B cell (primary cell): ENCODE measurements around the gene NDUFS4. TPM values are rescaled to one million over a fixed set of nuclear protein-coding genes. Genes with fewer than 3 reads are reported as not detected.

Experiments used
- ATAC-seq: fragments of 200-7000 bp; cut with Tn5 transposase; one replicate; pipeline ENCODE4 v1.10.0; 2021; ENCODE audit warnings: low read depth, mild to moderate bottlenecking, moderate number of reproducible peaks, moderate library complexity
- CTCF ChIA-PET: fragments of 350-600 bp; sonication (Branson Sonifier 250); formaldehyde crosslinking; loops from one replicate; lab custom pipeline; 2021; ENCODE audit warnings: antibody characterized with exemption, inconsistent platforms; lab: Charles Lee
- POLR2A ChIA-PET: fragments of 350-600 bp; sonication (Branson Sonifier 250); formaldehyde crosslinking; loops from one replicate; lab custom pipeline; 2021; ENCODE audit warnings: antibody characterized with exemption; lab: Charles Lee
- DNase-seq: peaks from one replicate; pipeline ENCODE4 v3.0.0; 2013
- H2AFZ ChIP-seq: 2 replicates; pipeline ENCODE4 v1.6.1; 2012; ENCODE audit warnings: mild to moderate bottlenecking, low read depth, low read length; ENCODE audit not compliant: insufficient read depth, poor library complexity, severe bottlenecking
- H3K27ac ChIP-seq, 2 donors: 1 replicate in 1 of 2; 2 replicates in 1 of 2; pipeline ENCODE4 v1.5.1; 2012 to 2013; ENCODE audit warnings: low read length in 2 of 2, mild to moderate bottlenecking in 2 of 2, moderate library complexity in 1 of 2
- H3K27me3 ChIP-seq, 4 experiments: fragments of 200-600 bp in 1 of 4; sonication (generic) in 1 of 4; replicated peaks in 1 of 4; 1 replicate in 2 of 4; 2 replicates in 2 of 4; pipeline versions ENCODE4 v1.6.1 to v1.7.0; 2013 to 2016; ENCODE audit warnings: low read length in 3 of 4, mild to moderate bottlenecking in 2 of 4, mixed read lengths in 1 of 4, moderate library complexity in 1 of 4; ENCODE audit not compliant: insufficient read depth in 4 of 4, control insufficient read depth in 3 of 4; ENCODE audit errors: control extremely low read depth in 1 of 4
- H3K36me3 ChIP-seq, 2 experiments: replicated peaks in 1 of 2; 1 replicate in 1 of 2; 2 replicates in 1 of 2; pipeline versions ENCODE4 v1.6.1 to v1.7.1; 2013; ENCODE audit warnings: low read length in 1 of 2; ENCODE audit not compliant: insufficient read depth in 2 of 2, control insufficient read depth in 1 of 2; ENCODE audit errors: control extremely low read depth in 1 of 2, extremely low read depth in 1 of 2
- H3K4me1 ChIP-seq, 2 donors: fragments of 200-600 bp in 1 of 2; sonication (generic) in 1 of 2; 1 replicate in 1 of 2; 2 replicates in 1 of 2; pipeline versions ENCODE4 v1.5.1 to v1.6.1; 2013 to 2017; ENCODE audit warnings: low read length in 2 of 2; ENCODE audit not compliant: control insufficient read depth in 2 of 2, insufficient read depth in 2 of 2
- H3K4me2 ChIP-seq: replicated peaks from 2 replicates; pipeline ENCODE3; 2012; ENCODE audit warnings: mild to moderate bottlenecking, low read depth, low read length; ENCODE audit not compliant: poor library complexity, severe bottlenecking
- H3K4me3 ChIP-seq, 5 experiments: fragments of 200-600 bp in 1 of 5; sonication (generic) in 1 of 5; 1 replicate in 3 of 5; 2 replicates in 2 of 5; pipeline versions ENCODE4 v1.5.1 to v1.7.0; 2011 to 2016; ENCODE audit warnings: low read length in 4 of 5, mild to moderate bottlenecking in 4 of 5, low read depth in 2 of 5, control low read depth in 1 of 5, moderate library complexity in 1 of 5; ENCODE audit not compliant: insufficient read depth in 1 of 5; ENCODE audit errors: control extremely low read depth in 1 of 5, extremely low read depth in 1 of 5
- H3K79me2 ChIP-seq: fragments of 200-600 bp; sonication (generic); one replicate; pipeline ENCODE4 v1.6.0; 2016; ENCODE audit warnings: low read length; ENCODE audit not compliant: control insufficient read depth, insufficient read depth
- H3K9ac ChIP-seq: fragments of 200-600 bp; sonication (generic); 2 replicates; pipeline ENCODE4 v1.6.1; 2017; ENCODE audit warnings: mild to moderate bottlenecking, low read length, moderate library complexity
- H3K9me3 ChIP-seq, 3 donors: one replicate each; pipeline versions ENCODE4 v1.6.1 to v1.7.1; 2013; ENCODE audit warnings: low read length in 2 of 3; ENCODE audit not compliant: control insufficient read depth in 2 of 3, insufficient read depth in 1 of 3; ENCODE audit errors: control extremely low read depth in 1 of 3
- H4K20me1 ChIP-seq: 2 replicates; pipeline ENCODE4 v1.6.0; 2012; ENCODE audit warnings: mild to moderate bottlenecking, low read length; ENCODE audit not compliant: insufficient read depth, control insufficient read depth, poor library complexity, severe bottlenecking
- H3K27ac Mint-ChIP-seq: one replicate; pipeline ENCODE4 v1.8.0; 2021; ENCODE audit warnings: mixed read lengths
- H3K27me3 Mint-ChIP-seq: one replicate; pipeline ENCODE4 v1.8.0; 2021; ENCODE audit warnings: mixed read lengths
- H3K4me1 Mint-ChIP-seq: one replicate; pipeline ENCODE4 v1.8.0; 2021; ENCODE audit warnings: mixed read lengths
- H3K4me3 Mint-ChIP-seq: one replicate; pipeline ENCODE4 v1.8.0; 2021; ENCODE audit warnings: mixed read lengths
- H3K9me3 Mint-ChIP-seq: one replicate; pipeline ENCODE4 v1.8.0; 2022; ENCODE audit warnings: mixed read lengths; ENCODE audit not compliant: insufficient read depth
- CTCF ChIP-seq: fragments of 200-600 bp; IDR thresholded peaks from one replicate; pipeline ENCODE4 v1.8.0; 2022; ENCODE audit warnings: antibody characterized with exemption, mild to moderate bottlenecking
- EZH2 ChIP-seq: IDR thresholded peaks from 2 replicates; pipeline ENCODE4 v1.6.1; 2012; ENCODE audit warnings: borderline replicate concordance, low read depth, mild to moderate bottlenecking, moderate library complexity, low read length; ENCODE audit not compliant: insufficient read depth, poor library complexity, severe bottlenecking
- WGBS: methylation state at CpG from one replicate; pipeline ENCODE4 v1.1.5; 2013; ENCODE audit warnings: missing lambda C conversion rate; ENCODE audit not compliant: insufficient coverage; 5-methylcytosine and 5-hydroxymethylcytosine counted together
- intact Hi-C: fragments of 100-400 bp; cut with micrococcal nuclease; formaldehyde crosslinking; loops from one replicate; pipeline ENCODE4 v1.10.0; 2022
- polyA plus RNA-seq: library from polyadenylated mRNA; depleted of rRNA; stranded (reverse); fragments of >200 nt; gene quantifications from 2 replicates; pipeline ENCODE4 v1.2.3, GENCODE V29; 2012
- total RNA-seq, 2 donors: library from RNA; stranded (reverse); fragments of 120-200 nt in 1 of 2; gene quantifications; 1 replicate in 1 of 2; 2 replicates in 1 of 2; pipeline versions ENCODE4 v1.2.3 to v1.2.4, GENCODE V29; 2013 to 2022

The NDUFS4 gene
- total and polyA plus RNA-seq, 2 donors (not counting 1 experiment from before 2014, with no cell fraction given) = 24.0 to 29.0 TPM

- H3K4me3 ChIP-seq = no peak overlapping the region
- Mint-ChIP-seq H3K4me3 (no peak overlapping the region), H3K4me1 (no peaks in the 10 kb centered on the region), H3K27me3 (peaks cover 9% of the 10 kb centered on the region), H3K9me3 (peaks cover 3% of the 10 kb centered on the region), H3K27ac (no peak overlapping the region)
- peaks cover 3 to 6% (median 3%) of the 10 kb centered on the region in 3 donors for H3K9me3 ChIP-seq
- H3K9ac ChIP-seq = no peak overlapping the region
- ChIA-PET CTCF (no interaction called here), POLR2A (no interaction called here)
- no peak for TF ChIP-seq EZH2
- TF ChIP-seq CTCF = no peak
- H2AFZ ChIP-seq = no peak overlapping the region
- intact Hi-C loops = no loop called here
- ATAC-seq = no peak
- no peak overlapping the region for H3K4me2 ChIP-seq
- no peaks in the 10 kb centered on the region for H3K79me2 ChIP-seq
- no peaks in the 10 kb centered on the region for H3K36me3 ChIP-seq
- H3K27ac ChIP-seq = no peak overlapping the region
- WGBS = no CpG with 5 or more reads among the region's 6 CpGs
- no peaks in the 10 kb centered on the region for H4K20me1 ChIP-seq
- no peaks in the 10 kb centered on the region for H3K4me1 ChIP-seq
- no peak for DNase-seq
- no peaks in the 10 kb centered on the region for H3K27me3 ChIP-seq
Measured at GRCh38 chr5:53515988-53516387, 44.5 kb upstream of the NDUFS4 start.

GRCh38 chr5:53520813-53521212 lies 39.6 kb upstream of the NDUFS4 start:
- Histone ChIP-seq H3K27me3 (peaks cover 0 to 3% (median 0%) of the 10 kb centered on the region in 4 experiments), H3K9me3 (peaks cover 0 to 5% (median 3%) of the 10 kb centered on the region in 3 donors), H4K20me1 (no peaks in the 10 kb centered on the region), H3K9ac (no peak overlapping the region), H3K4me3 (no peak overlapping the region), H3K4me2 (no peak overlapping the region), H3K36me3 (no peaks in the 10 kb centered on the region), H3K4me1 (no peaks in the 10 kb centered on the region), H3K27ac (no peak overlapping the region), H3K79me2 (no peaks in the 10 kb centered on the region), H2AFZ (no peak overlapping the region)
- H3K27ac Mint-ChIP-seq = no peak overlapping the region
- ChIA-PET CTCF (no interaction called here), POLR2A (no interaction called here)
- no peaks in the 10 kb centered on the region for H3K4me1 Mint-ChIP-seq
- no peak overlapping the region for H3K4me3 Mint-ChIP-seq
- H3K27me3 Mint-ChIP-seq = peaks cover 11% of the 10 kb centered on the region
- TF ChIP-seq EZH2 (no peak), CTCF (no peak)
- intact Hi-C loops = no loop called here
- DNase-seq = no peak
- no peak for ATAC-seq
- peaks cover 4% of the 10 kb centered on the region for H3K9me3 Mint-ChIP-seq
